PFSK-1 (cell line): ENCODE data around the gene CERS6.

Experiments
- FOXP2 ChIP-seq: optimal IDR thresholded peaks from 2 replicates; pipeline ENCODE3; 2011; ENCODE audit warnings: borderline replicate concordance, control low read depth, inconsistent platforms; ENCODE audit not compliant: insufficient read depth; ENCODE audit errors: extremely low read length, extremely low read depth
- POLR2AphosphoS5 ChIP-seq: IDR thresholded peaks from 2 replicates; pipeline ENCODE4 v1.6.1; 2012; ENCODE audit warnings: low read depth, mild to moderate bottlenecking, control low read depth, low read length, moderate library complexity
- REST ChIP-seq, 2 experiments: IDR thresholded peaks; 2 replicates each; pipeline versions ENCODE4 v1.6.1 to v1.8.0; 2011 to 2012; ENCODE audit warnings: low read depth in 2 of 2, low read length in 2 of 2, control low read depth in 1 of 2, inconsistent platforms in 1 of 2, mild to moderate bottlenecking in 1 of 2, moderate library complexity in 1 of 2; ENCODE audit not compliant: insufficient read depth in 1 of 2
- SIN3A ChIP-seq: IDR thresholded peaks from 2 replicates; pipeline ENCODE4 v1.6.1; 2012; ENCODE audit warnings: mild to moderate bottlenecking, low read length, moderate library complexity, borderline replicate concordance; ENCODE audit not compliant: insufficient read depth
- TAF1 ChIP-seq: IDR thresholded peaks from 2 replicates; pipeline ENCODE4 v1.6.1; 2012; ENCODE audit warnings: low read length, control low read depth, borderline replicate concordance; ENCODE audit not compliant: insufficient read depth

Gene CERS6

GRCh38 chr2:168658706-168659105 is 202.6 kb downstream of the CERS6 start:
- TF ChIP-seq SIN3A (no peak), TAF1 (no peak), FOXP2 (no peak), REST (IDR thresholded peaks at IDR 0.05; ENCODE audit: insufficient read depth in 1 of 2, low read depth in 2 of 2, low read length in 2 of 2) (no peak), POLR2AphosphoS5 (no peak)

DNA sequence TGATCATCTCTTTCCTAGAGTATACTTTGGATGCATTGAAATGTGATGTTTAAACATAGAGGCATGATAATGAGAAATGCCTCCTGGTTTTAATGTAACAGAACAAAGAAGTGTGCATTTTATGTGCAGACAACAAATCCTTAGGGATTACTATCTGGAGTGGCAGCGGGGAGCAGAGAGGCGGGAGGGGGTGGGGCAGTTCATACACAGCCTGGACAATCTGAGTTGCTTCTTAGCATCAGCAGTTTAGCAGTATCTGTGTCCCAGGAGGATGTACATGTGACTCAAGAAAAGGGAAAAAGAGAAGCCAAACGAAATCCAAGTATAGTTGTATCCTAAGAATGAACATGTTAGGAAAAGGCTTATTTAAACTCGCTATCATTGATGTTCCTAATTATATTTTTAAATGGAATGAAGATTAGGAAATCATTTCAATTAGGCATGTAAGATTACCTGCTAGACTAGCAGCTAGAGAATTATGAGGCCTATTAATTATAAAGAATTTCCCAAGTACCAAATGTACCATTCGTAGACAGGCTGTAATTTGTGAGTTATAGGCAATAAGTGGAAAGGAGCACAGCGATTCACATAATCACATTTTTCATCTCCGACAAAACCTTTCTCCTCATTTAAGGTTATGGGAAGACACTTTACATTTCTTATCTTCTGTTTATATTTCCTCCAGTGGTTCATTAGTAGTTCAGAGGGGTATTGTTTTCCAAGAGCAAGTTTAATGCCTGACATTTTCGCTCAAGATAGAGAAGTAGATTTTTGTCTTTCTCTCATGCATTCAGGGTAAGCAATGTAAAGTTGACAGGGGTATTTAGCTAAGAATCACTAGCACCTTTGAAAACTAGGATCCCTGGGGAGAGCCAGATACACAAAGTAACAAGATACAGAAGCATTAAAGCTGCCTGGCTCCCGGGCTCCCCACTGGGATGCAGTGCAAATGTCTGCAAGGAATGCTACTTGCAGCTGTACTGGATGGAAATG is 205.1 kb downstream of the CERS6 start:
- no peak for TF ChIP-seq REST (IDR thresholded peaks at IDR 0.05; ENCODE audit: insufficient read depth in 1 of 2, low read depth in 2 of 2, low read length in 2 of 2)

- TF ChIP-seq FOXP2, result no peak
- no peak for TF ChIP-seq REST (IDR thresholded peaks at IDR 0.05; ENCODE audit: insufficient read depth in 1 of 2, low read depth in 2 of 2, low read length in 2 of 2)
- no peak for TF ChIP-seq POLR2AphosphoS5
- TF ChIP-seq SIN3A, result no peak
- no peak for TF ChIP-seq TAF1
These were observed 205.8 kb downstream of the CERS6 start for GRCh38 chr2:168661863-168662256.

DNA sequence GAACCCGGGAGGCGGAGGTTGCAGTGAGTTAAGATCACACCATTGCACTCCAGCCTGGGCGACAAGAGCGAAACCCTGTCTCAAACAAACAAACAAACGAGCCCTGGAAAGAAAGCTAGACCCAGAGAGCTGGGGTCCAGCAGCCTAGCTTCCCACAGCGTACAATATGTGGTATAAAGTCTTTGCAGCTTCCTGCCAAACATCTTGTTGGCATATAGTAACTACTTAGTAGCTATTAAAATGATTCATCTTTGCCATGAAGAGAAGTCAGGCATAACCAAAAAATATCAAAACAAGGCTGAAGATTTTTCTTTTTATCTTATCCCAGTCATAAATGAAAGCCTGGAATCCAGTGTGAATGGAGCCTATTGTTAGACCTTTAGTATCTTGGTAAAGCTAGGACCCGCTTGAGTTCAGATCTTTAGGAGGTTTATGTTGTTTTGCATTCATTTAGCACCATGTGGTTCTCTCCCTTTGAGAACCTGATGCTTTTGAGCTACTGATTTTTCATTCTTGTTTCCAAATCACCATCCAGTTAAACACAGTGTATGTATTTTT is 206.7 kb downstream of the CERS6 start:
- no peak for TF ChIP-seq FOXP2
- TF ChIP-seq TAF1, result no peak
- TF ChIP-seq POLR2AphosphoS5, result no peak
- no peak for TF ChIP-seq SIN3A
- no peak for TF ChIP-seq REST (IDR thresholded peaks at IDR 0.05; ENCODE audit: insufficient read depth in 1 of 2, low read depth in 2 of 2, low read length in 2 of 2)

GRCh38 chr2:168663993-168664392 is 207.9 kb downstream of the CERS6 start:
- no peak for TF ChIP-seq SIN3A
- TF ChIP-seq POLR2AphosphoS5, result no peak
- TF ChIP-seq REST (IDR thresholded peaks at IDR 0.05; ENCODE audit: insufficient read depth in 1 of 2, low read depth in 2 of 2, low read length in 2 of 2), result no peak
- no peak for TF ChIP-seq FOXP2
- TF ChIP-seq TAF1, result no peak
